CD4-positive, alpha-beta T cell (primary cell): ENCODE measurements around the gene TES. TPM values are rescaled to one million over a fixed set of nuclear protein-coding genes. Genes with fewer than 3 reads are reported as not detected.

Experiments
- ATAC-seq: fragments of 200-7000 bp; cut with Tn5 transposase; one replicate; pipeline ENCODE4 v1.10.0; 2022; ENCODE audit warnings: mild to moderate bottlenecking; ENCODE audit not compliant: poor library complexity
- CTCF ChIA-PET: fragments of 350-600 bp; sonication (Branson Sonifier 250); formaldehyde crosslinking; loops from one replicate; lab custom pipeline; 2021; ENCODE audit warnings: antibody characterized with exemption, inconsistent platforms; lab: Charles Lee
- POLR2A ChIA-PET: fragments of 350-600 bp; sonication (Branson Sonifier 250); formaldehyde crosslinking; loops from one replicate; lab custom pipeline; 2021; ENCODE audit warnings: antibody characterized with exemption, inconsistent platforms; lab: Charles Lee
- DNase-seq, 14 experiments: peaks; one replicate each; pipeline ENCODE4 v3.0.0-alpha.2; 2013 to 2020; ENCODE audit warnings: mixed read lengths in 2 of 14
- H3K27ac ChIP-seq, 2 donors: one replicate each; pipeline versions ENCODE4 v1.5.1 to v1.7.0; 2013; ENCODE audit warnings: low read length in 2 of 2, low read depth in 1 of 2, mild to moderate bottlenecking in 1 of 2
- H3K27me3 ChIP-seq, 2 experiments: 1 replicate in 1 of 2; 2 replicates in 1 of 2; pipeline versions ENCODE4 v1.6.1 to v1.7.0; 2013; ENCODE audit warnings: low read length in 2 of 2, control low read depth in 1 of 2, mild to moderate bottlenecking in 1 of 2, moderate library complexity in 1 of 2; ENCODE audit not compliant: insufficient read depth in 2 of 2, control insufficient read depth in 1 of 2
- H3K36me3 ChIP-seq: one replicate; pipeline ENCODE4 v1.6.1; 2013; ENCODE audit warnings: low read length, control low read depth; ENCODE audit not compliant: insufficient read depth
- H3K4me1 ChIP-seq: one replicate; pipeline ENCODE4 v1.6.1; 2013; ENCODE audit warnings: low read length, control low read depth; ENCODE audit not compliant: insufficient read depth
- H3K4me3 ChIP-seq: one replicate; pipeline ENCODE4 v1.5.1; 2013; ENCODE audit warnings: mild to moderate bottlenecking, low read length, moderate library complexity
- H3K9me3 ChIP-seq, 2 experiments: 1 replicate in 1 of 2; 2 replicates in 1 of 2; pipeline versions ENCODE4 v1.6.1 to v1.7.0; 2013; ENCODE audit warnings: low read length in 2 of 2, mild to moderate bottlenecking in 2 of 2, control low read depth in 1 of 2, moderate library complexity in 1 of 2; ENCODE audit not compliant: control insufficient read depth in 1 of 2, insufficient read depth in 1 of 2
- H3K27ac Mint-ChIP-seq: one replicate; pipeline ENCODE4 v1.8.0; 2020; ENCODE audit warnings: mixed read lengths
- H3K27me3 Mint-ChIP-seq: one replicate; pipeline ENCODE4 v1.8.0; 2021; ENCODE audit warnings: mixed read lengths
- H3K36me3 Mint-ChIP-seq: one replicate; pipeline ENCODE4 v1.8.0; 2021; ENCODE audit warnings: low read depth, mixed read lengths
- H3K4me1 Mint-ChIP-seq: one replicate; pipeline ENCODE4 v1.8.0; 2021; ENCODE audit warnings: low read depth, mixed read lengths
- H3K4me3 Mint-ChIP-seq: one replicate; pipeline ENCODE4 v1.8.0; 2020; ENCODE audit warnings: mild to moderate bottlenecking, mixed read lengths
- H3K9me3 Mint-ChIP-seq: one replicate; pipeline ENCODE4 v1.8.0; 2020; ENCODE audit warnings: mixed read lengths
- intact Hi-C, 2 experiments: fragments of 100-400 bp; cut with DNase I in 1 of 2; cut with micrococcal nuclease in 1 of 2; formaldehyde crosslinking; loops; one replicate each; pipeline versions ENCODE4 v1.15.1 to v1.9.0; 2023 to 2025; cut with DNase I, micrococcal nuclease
- total RNA-seq, 174 experiments: library from RNA in 2 of 174; stranded (reverse) in 2 of 174; gene quantifications; one replicate each; pipeline ENCODE4 v1.2.3 and lab custom pipeline; 2021 to 2026
- TF ChIP-seq, protein P1 (sequence below): fragments of 200-600 bp; IDR thresholded peaks from one replicate; pipeline ENCODE4 v1.8.0; 2022; ENCODE audit warnings: antibody characterized with exemption, mild to moderate bottlenecking

The TES gene
- total RNA-seq, 2 experiments from 2014 or later = 114 to 120 TPM

GRCh38 chr7:116209561-116210070 lies 723 bp upstream of the TES start:
- ATAC-seq (peak; percentile 5), DNase-seq (peak in 7 of 14 experiments; percentile 5 to 54 (median 22))
- CTCF ChIA-PET = interaction anchor here (1.4 to 4.5 kb wide), 4 partner anchors 21 to 29 kb away, joined by 3 to 34 read pairs (median 16); no protein-coding TSS in a partner anchor
- peaks cover 16% of the 10 kb centered on the region for H3K4me1 ChIP-seq
- Mint-ChIP-seq H3K27ac (peak overlapping the region; percentile 99), H3K36me3 (peaks cover 18% of the 10 kb centered on the region), H3K4me1 (peaks cover 48% of the 10 kb centered on the region), H3K27me3 (no peaks in the 10 kb centered on the region), H3K4me3 (peak overlapping the region; percentile 91), H3K9me3 (peaks cover 5% of the 10 kb centered on the region)
- peak overlapping the region; percentile 62 for H3K4me3 ChIP-seq
- intact Hi-C loops = loop anchor here (2.0 to 10.0 kb wide), 5 partner anchors 15 to 1975 kb away; partner anchors contain the start of gene LSM8 (in 1 of the 2)
- peak overlapping the region in 1 of 2 donors; percentile 93 for H3K27ac ChIP-seq
- H3K9me3 ChIP-seq = no peaks in the 10 kb centered on the region
- TF ChIP-seq, protein P1, sequence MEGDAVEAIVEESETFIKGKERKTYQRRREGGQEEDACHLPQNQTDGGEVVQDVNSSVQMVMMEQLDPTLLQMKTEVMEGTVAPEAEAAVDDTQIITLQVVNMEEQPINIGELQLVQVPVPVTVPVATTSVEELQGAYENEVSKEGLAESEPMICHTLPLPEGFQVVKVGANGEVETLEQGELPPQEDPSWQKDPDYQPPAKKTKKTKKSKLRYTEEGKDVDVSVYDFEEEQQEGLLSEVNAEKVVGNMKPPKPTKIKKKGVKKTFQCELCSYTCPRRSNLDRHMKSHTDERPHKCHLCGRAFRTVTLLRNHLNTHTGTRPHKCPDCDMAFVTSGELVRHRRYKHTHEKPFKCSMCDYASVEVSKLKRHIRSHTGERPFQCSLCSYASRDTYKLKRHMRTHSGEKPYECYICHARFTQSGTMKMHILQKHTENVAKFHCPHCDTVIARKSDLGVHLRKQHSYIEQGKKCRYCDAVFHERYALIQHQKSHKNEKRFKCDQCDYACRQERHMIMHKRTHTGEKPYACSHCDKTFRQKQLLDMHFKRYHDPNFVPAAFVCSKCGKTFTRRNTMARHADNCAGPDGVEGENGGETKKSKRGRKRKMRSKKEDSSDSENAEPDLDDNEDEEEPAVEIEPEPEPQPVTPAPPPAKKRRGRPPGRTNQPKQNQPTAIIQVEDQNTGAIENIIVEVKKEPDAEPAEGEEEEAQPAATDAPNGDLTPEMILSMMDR = no peak
- H3K36me3 ChIP-seq = no peaks in the 10 kb centered on the region
- H3K27me3 ChIP-seq = no peaks in the 10 kb centered on the region
- POLR2A ChIA-PET = interaction anchor here (0.9 to 6.3 kb wide), 11 partner anchors 9 to 801 kb away, joined by 3 to 117 read pairs (median 9); partner anchors contain the start of gene CAPZA2

GRCh38 chr7:116211006-116211912 lies 920 bp downstream of the TES start:
- Histone ChIP-seq H3K9me3 (no peaks in the 10 kb centered on the region), H3K4me1 (peaks cover 22% of the 10 kb centered on the region), H3K36me3 (no peaks in the 10 kb centered on the region), H3K27me3 (no peaks in the 10 kb centered on the region), H3K4me3 (peak overlapping the region; percentile 62), H3K27ac (peak overlapping the region; percentile 79 to 93)
- H3K4me1 Mint-ChIP-seq = peaks cover 64% of the 10 kb centered on the region
- peaks cover 5% of the 10 kb centered on the region for H3K9me3 Mint-ChIP-seq
- no peaks in the 10 kb centered on the region for H3K27me3 Mint-ChIP-seq
- peak overlapping the region; percentile 98 for H3K4me3 Mint-ChIP-seq
- CTCF ChIA-PET = interaction anchor here (0.9 to 4.5 kb wide), 9 partner anchors 9 to 47 kb away, joined by 3 to 34 read pairs (median 5); no protein-coding TSS in a partner anchor
- POLR2A ChIA-PET = interaction anchor here (0.7 to 6.3 kb wide), 17 partner anchors 9 to 800 kb away, joined by 3 to 117 read pairs (median 7); no protein-coding TSS in a partner anchor
- H3K27ac Mint-ChIP-seq = peak overlapping the region; percentile 99
- intact Hi-C loops = loop anchor here (1.0 to 10.0 kb wide), 4 partner anchors 14 to 1974 kb away; partner anchors contain the start of gene LSM8 (in 1 of the 2)
- ATAC-seq (peak; percentile 79), DNase-seq (peak; percentile 64 to 93 (median 76))
- TF ChIP-seq, protein P1 = no peak
- H3K36me3 Mint-ChIP-seq = peaks cover 26% of the 10 kb centered on the region
